NOMO-1 treated with DMSO at 0.1 percent for 48 hours (cell line): Measurements from ENCODE around the gene UBE4A.

ENCODE experiments used
- DNase-seq: peaks from one replicate; lab custom pipeline; 2025; ENCODE audit not compliant: unreplicated experiment; lab: John Stamatoyannopoulos, UW

UBE4A gene

GRCh38 chr11:118437208-118438125 is 78.1 kb downstream of the UBE4A start:
- no peak for DNase-seq

- DNase-seq = peak; percentile 8
Measured at GRCh38 chr11:118438314-118438931, 79.0 kb downstream of the UBE4A start.

- no peak for DNase-seq
Measured at GRCh38 chr11:118439646-118440045, 80.2 kb downstream of the UBE4A start.

GRCh38 chr11:118441770-118442275 is 82.4 kb downstream of the UBE4A start:
- no peak for DNase-seq

GRCh38 chr11:118442301-118442700 is 82.9 kb downstream of the UBE4A start:
- no peak for DNase-seq

DNA sequence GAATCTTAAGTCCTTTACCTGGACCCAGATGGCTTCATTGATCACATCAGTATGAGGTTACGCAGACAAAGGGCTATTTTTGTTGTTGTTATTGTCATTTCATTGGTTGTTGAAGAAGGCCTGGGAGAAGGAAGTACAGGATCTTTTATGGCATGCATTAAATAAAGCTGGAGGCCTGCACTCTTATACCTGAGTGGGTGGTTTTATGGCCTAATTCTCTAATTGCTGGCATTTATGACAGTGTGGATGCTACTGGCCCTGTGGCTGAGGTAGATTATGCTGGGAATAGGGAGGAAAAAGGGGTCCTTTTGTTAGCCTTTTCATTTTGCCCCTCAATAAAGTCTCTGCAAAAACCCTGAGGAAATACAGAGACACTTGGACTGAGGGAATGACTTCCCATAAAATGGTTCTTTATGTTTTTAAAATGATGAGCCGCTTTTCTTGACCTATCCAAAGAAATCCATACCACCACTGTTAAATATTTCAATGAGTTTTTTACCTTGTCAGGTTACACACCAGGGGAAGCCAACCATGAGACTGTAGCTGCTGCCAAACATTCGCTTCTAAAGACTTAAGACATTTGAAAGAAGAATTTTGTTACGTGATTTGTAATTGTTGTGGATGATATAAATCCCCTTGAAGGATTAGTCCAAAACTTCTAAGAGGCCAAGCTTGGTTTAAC is 83.6 kb downstream of the UBE4A start:
- no peak for DNase-seq

GRCh38 chr11:118443590-118444218 is 84.3 kb downstream of the UBE4A start:
- DNase-seq = no peak

DNA sequence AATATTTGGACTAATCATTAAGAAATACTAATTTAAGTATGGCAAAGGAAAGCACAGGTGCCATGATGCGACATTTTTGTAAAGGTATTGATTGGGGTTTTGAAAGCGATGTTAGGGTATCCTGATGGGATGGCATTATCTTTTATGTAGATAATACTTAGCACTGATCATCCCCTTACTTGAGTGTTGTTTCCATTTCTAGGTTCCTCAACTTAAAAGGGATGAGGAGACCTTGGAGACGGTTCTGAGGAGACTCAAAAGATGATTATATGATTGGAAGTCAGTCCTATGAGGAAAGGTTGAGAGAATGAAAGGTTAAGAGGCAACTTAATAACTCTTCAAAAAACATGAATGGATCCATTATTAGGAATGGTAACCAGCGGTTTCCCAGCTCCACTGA is 88.0 kb downstream of the UBE4A start:
- no peak for DNase-seq

- no peak for DNase-seq
Measured at GRCh38 chr11:118448294-118448693, 88.9 kb downstream of the UBE4A start.
